Activated CD8-positive, alpha-beta memory T cell treated with anti-CD3 and anti-CD28 coated beads for 24 hours (primary cell): ENCODE results near the gene SPP1.
"Not testable (repeated sequence)": the region's sequence is repeated elsewhere in the genome, so short reads cannot be mapped to it uniquely, and the experiment has no call there.

Experiments used
- DNase-seq: peaks from one replicate; pipeline ENCODE4 v3.0.0-alpha.2; 2020

Gene SPP1

DNA sequence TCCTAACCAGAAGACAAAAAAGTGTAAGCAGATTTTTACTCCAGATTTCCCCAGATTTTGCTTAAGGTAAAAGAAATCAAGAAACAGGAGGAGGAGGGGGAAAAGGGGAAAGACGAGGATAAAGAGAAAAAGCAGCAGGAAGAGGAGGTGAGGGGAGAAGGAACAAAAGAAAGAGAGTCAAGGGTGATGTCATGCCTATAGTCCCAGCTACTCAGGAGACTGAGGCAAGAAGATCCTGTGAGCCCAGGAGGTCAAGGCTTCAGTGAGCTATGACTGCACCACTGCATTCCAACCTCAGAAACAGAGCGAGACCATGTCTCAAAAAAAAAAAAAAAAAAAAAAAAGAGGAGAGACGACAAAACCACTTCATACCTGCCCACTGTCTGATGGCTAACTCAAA, 19.9 kb downstream of the SPP1 start:
- DNase-seq: no peak

DNA sequence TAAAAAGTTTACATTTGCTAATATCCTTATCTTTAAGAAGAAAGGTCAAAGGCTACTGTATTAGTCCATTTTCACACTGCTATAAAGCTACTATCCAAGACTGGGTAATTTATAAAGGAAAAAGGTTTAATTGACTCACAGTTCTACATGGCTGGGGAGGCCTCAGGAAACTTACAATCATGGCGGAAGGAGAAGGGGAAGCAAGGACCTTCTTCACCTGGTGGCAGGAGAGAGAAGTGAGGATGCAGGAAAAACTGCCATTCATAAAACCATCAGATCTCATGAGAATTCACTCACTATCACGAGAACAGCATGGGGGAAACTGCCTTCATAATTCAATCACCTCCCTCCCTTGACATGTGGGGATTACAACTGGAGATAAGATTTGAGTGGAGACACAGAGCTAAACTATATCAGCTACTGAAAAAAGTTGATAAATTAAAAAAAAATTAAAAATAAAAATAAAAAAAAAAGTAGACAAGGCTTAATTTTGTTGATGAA, 23.7 kb downstream of the SPP1 start:
- not testable (repeated sequence) for DNase-seq

DNA sequence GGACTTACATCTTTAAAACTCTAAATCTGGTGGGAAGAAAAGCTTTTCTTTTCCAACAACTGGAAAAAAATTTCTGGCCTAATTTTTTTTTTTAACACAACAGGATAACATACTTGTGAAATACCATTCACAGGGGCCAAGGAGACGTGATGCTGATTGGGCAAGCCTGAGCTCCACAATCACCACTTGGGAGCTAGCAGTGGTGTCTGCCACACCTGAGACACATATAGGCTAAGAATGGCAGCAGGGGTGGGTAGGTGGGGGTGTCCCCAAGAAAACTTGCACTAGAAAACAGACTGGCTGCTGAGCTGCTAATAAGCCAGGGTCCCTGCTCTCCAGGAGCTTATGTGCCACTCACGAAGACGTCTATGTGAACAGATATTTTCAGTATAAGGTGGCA, 26.4 kb downstream of the SPP1 start:
- DNase-seq: no peak

DNA sequence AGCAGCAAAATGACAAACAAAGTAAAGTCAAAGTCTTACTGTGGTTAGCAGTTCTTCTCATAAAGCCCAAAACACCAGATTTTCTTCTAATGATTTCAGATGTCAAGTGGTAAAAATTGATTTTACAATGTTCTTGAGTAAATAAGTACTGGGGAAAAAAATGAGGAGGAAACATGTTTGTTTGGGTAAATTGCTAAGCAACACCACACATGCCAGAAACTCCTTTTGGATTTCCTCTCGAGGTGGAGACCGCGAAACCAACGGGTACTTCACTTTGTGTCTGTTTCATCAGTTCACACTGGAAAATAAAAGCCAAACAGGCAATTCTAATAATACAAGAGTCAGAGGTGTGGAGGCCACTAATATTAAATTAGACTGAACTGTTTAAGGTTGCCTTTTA, 27.3 kb downstream of the SPP1 start:
- no peak for DNase-seq

DNA sequence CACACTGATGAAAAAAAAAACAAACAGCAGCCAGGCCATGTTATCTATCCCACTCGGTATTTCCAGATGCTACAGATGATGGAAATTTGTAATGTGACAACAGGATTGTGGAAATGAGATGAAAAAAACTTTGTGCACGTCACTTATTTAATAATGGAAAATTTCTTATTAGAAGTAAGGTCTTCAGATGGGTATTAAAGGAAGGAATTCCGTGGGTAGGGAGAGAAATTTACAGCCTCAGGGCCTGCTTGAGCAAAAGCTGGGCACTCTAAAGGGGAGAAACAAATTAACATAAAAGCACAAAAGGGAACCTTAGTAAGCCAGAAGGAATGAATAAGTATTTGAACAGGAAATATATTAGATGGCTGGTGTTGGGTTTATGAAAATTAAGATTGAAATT, 27.7 kb downstream of the SPP1 start:
- DNase-seq: no peak

DNA sequence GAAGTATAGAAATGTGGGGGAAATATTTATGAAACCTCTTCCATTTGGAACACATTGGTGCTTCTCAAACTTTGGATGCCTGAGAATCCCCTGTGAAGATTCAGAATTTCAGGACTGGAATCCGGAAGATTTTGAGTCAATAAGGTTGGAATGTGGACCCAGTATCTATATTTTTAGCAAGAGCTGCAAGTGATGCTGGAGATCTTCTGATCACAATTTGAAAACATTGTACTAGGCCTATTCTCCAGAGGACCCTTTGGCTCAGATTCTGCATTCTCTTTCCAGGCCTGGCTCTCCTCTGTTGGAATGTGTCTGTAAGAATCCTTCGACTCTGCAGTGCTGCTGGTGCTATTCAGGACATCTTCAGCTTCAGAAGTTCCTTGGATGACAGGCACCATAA, 29.6 kb downstream of the SPP1 start:
- no peak for DNase-seq

DNA sequence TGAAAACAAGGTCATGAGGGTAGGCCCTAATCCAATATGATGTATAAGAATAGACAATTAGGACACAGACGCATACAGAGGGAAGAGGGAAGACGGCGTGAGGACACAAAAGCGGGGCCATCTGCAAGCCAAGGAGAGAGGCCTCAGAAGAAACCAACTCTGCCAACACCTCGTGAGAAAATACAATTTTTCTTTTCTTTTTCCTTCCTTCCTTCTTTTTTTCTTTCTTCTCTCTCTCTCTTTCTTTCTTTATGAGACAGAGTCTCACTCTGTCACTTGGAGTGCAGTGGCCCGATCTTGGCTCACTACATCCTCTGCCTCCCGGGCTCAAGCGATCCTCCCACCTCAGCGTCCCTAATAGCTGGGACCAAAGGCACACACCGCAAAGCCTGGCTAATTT, 30.4 kb downstream of the SPP1 start:
- no peak for DNase-seq

DNA sequence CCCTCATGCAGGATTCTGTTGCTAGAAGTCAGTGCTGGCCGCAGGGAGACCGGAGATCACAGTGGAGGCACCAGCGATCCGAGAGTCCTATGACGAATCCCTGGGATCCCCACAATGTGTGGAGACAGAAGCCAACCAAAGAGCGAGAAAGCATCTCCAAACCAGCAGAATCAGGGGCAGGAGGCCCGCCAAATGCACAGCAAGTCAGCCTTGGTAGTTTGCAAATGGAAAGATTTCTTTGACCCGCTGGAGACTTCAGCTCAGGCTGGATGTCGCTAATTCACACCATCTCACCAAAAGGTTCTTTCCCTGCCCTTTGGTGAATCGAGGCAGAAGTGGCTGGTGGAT, 31.4 kb downstream of the SPP1 start:
- no peak for DNase-seq

DNA sequence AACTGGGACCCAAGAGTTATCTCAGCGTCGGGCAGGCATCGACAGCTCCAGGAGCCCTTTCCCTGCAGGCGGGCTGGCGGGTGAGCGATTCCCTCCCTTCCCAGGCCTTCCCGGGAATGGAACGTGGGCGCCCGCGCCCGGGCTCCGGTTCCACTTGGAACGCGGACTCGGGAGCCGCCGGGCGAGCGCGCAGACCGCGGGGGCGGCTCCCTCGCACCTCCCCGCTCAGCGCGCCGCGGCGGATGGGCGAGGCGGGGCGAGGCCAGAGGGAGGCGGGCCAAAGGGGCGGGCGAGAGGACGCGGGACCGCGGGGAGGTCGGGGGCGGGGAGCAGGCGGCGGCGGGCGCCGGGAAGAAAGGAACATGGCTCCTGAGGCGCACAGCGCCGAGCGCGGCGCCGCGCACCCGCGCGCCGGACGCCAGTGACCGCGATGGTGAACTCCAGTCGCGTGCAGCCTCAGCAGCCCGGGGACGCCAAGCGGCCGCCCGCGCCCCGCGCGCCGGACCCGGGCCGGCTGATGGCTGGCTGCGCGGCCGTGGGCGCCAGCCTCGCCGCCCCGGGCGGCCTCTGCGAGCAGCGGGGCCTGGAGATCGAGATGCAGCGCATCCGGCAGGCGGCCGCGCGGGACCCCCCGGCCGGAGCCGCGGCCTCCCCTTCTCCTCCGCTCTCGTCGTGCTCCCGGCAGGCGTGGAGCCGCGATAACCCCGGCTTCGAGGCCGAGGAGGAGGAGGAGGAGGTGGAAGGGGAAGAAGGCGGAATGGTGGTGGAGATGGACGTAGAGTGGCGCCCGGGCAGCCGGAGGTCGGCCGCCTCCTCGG, 32.0 kb downstream of the SPP1 start, which contains the start of gene PKD2:
PKD2 (plus strand) TSS at position 332 of the 818 bp plus-strand sequence; CDS start at position 431, 99 bp downstream.
- DNase-seq: peak; percentile 89

DNA sequence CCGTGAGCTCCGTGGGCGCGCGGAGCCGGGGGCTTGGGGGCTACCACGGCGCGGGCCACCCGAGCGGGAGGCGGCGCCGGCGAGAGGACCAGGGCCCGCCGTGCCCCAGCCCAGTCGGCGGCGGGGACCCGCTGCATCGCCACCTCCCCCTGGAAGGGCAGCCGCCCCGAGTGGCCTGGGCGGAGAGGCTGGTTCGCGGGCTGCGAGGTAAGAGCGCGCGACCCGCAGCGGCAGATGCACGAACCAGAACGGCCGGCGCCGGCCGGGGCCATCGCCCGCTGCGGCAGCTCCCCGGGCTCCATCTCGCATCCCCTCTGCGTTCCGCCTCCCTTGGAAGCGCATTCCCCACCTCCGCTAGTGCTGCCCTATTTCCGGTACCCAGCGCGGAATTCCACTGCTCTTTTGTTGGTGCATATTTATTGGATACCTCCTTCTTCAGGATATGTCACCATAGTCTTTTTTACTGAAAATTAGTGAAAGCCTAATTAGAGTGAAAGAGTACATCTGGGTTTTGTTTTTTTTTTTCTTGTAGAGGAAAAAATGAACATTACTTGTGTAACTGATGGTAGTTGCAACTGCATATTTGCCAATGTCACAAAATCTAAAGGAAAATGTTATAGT, 32.7 kb downstream of the SPP1 start:
- peak; percentile 72 for DNase-seq

DNA sequence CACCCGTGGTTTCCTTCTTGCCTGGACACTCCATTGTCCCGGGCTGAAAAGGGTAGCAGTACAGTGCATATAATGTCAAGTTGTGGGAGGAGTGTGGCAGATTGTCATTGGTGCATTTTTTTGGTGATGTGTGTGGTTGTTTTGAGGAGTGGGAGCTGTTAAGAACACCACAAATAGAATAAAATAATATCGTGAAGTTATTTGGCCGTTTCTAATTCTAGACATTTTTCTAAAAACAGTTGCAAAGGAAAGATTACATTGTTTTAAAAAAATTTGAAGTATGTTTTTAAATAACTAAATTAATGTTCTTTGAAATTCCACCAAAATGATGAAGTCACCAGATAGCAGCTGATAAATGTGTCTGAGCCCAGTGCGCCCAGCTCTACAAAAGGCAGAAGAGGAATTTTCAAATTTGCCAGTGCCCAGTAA, 33.2 kb downstream of the SPP1 start:
- DNase-seq: no peak

DNA sequence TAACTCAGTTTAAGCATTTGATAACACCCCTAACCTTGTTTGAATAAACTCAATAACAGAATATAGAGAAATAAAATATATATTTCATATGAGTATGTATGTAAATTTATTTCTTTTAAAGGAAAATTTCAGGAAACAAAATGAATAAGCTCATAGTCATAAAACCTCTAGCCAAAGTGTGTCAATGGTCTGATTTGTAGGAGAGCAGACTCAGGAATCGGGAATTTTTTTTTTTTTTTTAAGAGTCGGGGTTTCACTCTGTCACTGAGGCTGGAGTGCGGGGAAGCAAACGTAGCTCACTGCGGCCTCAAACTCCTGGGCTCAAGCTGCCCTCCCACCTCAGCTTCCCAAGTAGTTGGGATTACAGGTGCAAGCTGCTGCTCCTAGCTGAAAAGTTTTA, 34.4 kb downstream of the SPP1 start:
- no peak for DNase-seq

DNA sequence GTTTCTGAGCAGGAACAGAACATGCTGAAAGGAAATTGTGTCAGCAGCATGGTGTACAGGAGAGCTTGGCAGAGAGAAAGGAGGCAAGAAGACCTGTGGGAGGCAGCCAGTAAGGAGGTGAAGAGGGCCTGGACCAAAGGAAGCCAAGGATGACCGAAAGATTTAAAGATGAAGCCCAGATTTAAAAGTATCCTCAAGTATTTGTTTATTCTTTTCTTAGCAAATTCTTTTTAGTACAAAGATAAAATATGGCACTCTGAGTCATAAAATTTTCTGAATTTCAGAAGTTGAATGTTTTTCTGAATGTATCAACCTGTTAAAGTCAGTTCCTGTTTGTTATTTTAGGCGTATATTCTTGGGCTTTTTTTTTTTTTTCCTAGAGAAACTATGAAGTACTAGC, 35.5 kb downstream of the SPP1 start:
- no peak for DNase-seq

DNA sequence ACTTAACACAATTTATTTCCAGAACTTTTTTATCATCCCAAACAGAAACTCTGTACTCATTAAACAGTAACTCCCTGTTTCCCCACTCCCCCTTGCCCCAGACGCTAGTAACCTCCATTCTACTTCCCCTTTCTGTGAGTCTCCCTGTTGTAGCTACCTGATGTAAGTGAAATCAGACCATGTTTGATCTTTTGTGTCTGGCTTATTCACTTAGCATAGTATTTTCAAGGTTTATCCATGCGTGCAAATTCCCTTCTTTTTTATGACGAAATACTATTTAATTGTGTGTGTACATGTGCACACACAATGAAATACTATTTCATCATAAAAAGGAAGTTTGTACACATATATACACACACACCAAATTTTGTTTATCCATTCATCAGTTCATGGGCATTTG, 37.1 kb downstream of the SPP1 start:
- DNase-seq: no peak

DNA sequence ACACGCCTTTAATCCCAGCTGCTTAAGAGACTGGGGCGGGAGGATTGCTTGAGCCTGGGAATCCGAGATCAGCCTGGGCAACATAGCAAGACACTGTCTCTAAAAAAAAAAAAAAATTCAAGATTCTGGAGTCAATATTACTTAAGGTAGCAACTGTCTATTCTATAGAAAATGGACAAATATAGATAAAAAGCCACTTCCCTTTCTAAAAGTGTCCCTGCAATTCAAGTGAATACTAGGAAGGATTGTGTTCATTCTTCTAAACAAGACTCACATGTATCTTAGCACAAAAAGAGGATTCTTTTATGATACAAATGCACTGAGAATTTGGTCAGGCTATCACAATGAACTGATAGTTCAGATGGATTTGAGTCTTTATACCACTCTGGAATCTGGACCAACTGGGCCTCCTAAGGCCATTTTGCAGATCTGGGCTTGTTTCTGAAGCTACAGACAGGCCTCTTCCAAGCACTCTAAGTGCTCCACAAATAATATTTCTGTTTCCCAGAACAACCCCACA, 38.9 kb downstream of the SPP1 start:
- no peak for DNase-seq

DNA sequence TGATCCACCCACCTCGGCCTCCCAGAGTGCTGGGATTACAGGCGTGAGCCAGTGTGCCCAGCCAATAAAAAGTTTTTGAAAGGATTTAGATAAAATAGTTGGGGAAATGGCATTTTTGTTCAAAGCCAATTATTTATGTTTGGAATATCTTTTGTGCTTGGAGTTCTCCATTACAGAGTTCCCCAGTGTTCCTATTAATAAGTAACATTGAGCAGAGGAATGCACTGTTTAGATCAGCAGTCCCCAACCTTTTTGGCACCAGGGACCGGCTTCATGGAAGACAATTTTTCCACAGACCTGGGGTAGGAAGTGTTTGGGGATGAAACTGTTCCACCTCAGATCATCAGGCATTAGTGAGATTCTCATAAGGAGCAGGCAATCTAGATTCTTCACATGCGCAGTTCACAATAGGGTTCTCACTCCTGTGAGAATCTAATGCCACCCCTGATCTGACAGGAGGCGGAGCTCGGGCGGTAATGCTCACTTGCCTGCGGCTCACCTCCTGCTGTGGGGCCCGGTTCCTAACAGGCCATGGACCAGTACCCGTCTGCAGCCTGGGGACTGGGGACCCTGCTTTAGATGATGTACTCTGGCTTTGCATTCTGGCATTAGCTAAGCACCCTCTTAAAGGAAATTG, 40.3 kb downstream of the SPP1 start:
- DNase-seq: no peak

DNA sequence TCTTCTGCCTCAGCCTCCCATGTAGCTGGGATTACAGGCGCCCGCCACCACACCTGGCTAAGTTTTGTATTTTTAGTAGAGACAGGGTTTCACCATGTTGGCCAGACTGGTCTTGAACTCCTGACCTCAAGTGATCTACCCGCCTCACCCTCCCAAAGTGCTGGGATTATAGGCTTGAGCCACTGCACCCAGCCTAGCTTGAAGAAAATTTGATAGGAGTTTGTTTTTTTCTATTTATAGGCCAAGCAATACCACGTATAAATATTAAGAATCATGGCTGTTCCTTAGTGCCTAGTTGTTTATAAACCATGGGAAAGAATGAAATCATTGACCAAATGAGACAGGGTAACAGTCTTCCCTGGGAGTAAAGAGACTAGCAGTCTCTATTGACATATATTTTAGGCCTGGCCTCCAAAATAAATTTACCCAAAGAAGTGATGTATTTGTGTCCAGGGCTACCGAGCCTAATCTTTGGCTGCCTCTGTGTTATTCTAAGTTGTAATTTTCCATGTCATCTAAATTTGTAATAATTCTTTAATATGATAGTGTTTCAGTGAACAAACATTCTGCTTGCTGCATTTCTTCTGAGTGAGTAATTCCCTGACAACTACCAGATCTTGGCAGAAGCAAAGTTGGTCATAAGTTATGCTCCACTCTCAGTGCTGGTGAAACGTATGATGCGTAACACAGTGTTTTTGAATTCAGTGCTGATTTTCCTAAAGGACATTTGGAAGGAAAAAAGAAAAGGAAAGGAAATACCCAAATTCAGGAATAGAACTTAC, 42.2 kb downstream of the SPP1 start:
- DNase-seq: no peak

DNA sequence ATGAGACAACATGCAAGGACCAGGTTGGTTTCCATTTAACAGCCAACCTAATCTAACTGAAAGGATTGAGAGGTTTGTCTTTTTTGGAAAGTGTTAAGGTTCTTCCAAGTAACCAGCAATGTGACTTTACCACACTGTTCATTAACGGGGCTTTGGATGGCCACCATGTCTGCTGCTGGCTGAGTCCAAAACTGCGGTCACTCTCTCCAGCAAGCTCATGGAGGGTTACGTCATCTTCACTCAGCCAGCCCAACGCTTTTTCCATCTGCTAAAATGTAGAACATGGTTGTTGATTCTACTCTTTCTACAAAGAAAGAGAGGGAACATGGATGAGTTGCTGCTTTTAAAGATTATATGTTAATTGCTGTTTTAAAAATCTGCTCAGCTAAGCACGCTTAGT, 43.0 kb downstream of the SPP1 start:
- DNase-seq: no peak

DNA sequence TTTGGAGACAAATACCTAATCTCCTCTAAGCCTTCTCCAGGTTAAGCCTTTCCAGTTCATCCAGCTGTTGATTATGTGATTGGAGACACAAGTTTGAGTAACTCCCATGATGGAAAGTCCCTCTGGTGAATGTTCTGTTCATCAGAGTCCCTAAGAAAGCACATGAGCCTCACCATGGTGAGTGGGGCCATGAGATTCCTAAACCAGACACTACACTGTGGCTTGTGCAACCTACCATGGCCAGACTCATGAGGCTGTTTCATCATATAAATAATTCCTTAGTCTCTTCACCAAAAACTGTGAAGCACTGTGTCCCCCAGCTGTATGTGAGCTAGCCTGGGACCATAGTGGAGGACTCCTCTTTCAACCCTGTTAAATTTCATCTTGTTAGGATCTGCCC, 46.3 kb downstream of the SPP1 start:
- DNase-seq: no peak

DNA sequence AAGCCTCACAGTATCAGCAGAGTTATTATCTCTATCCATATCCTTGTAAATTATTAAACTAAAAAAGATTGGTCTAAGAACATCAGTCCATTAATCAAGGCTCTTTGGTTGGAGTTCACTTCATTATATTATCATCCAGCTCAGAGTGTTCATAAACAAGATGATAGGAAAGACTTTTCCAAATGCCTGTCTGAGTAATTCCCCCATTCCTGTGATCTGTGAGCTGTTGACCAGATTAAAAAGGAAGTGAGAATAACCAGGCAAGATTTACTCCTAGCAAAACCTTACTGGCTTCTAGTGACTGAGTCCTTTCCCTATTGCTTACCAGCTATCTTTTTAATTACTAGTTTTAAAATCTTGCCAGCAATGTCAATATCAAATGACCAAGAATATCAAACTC, 46.8 kb downstream of the SPP1 start:
- DNase-seq: no peak

DNA sequence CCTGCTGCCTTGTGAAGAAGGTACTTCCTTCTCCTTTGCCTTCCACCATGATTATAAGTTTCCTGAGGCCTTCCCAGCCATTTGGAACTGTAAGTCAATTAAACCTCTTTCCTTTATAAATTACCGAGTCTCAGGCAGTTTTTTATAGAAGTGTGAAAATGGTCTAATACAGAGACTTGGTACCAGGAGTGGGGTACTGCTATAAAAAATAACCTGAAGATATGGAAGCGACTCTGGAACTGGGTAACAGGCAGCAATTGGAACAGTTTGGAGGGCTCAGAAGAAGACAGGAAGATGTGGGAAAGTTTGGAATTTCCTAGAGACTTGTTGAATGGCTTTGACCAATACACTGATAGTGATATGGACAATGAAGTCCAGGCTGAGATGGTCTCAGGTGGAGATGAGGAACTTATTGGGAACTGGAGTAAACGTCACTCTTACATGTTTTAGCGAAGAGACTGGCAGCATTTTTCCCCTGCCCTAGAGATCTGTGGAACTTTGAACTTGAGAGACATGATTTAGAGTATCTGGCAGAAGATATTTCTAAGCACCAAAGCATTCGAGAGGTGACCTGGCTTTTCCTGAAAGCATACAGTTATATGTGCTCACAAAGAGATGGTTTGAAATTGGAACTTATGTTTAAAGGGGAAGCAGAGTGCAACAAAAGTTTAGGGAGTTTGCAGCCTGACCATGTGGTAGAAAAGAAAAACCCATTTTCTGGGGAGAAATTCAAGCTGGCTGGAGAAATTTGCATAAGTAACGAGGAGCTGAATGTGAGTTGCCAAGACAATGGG, 50.6 kb downstream of the SPP1 start:
- DNase-seq: not testable (repeated sequence)
